ENCODE results near the gene GTPBP8. TPM values are rescaled to one million over a fixed set of nuclear protein-coding genes. Genes with fewer than 3 reads are reported as not detected.

GTPBP8 gene
- total and polyA plus RNA-seq, 3 donors from 2014 or later: 37.7 to 50.7 (median 39.3) TPM

- Histone ChIP-seq H3K4me3 (no peak overlapping the region), H3K9me3 (no peaks in the 10 kb centered on the region), H3K4me1 (no peaks in the 10 kb centered on the region), H3K27me3 (no peaks in the 10 kb centered on the region), H3K36me3 (ENCODE audit: low read depth, missing control alignments) (no peaks in the 10 kb centered on the region), H3K27ac (no peak overlapping the region)
- intact Hi-C loops (cut with DNase I; ENCODE audit: low total_unique reads): no loop called here
- DNase-seq: no peak
- TF ChIP-seq POLR2A (IDR thresholded peaks at IDR 0.05): no peak
- TF ChIP-seq CTCF (IDR thresholded peaks at IDR 0.05): no peak
Measured at GRCh38 chr3:112976001-112976400, 14.8 kb upstream of the GTPBP8 start.

- no peak for DNase-seq
- H3K4me3 ChIP-seq: no peak overlapping the region
- intact Hi-C loops (cut with DNase I; ENCODE audit: low total_unique reads): no loop called here
Measured at GRCh38 chr3:112976953-112977352, 13.8 kb upstream of the GTPBP8 start.

GRCh38 chr3:112979244-112979832 is 11.4 kb upstream of the GTPBP8 start:
- intact Hi-C loops (cut with DNase I; ENCODE audit: low total_unique reads): no loop called here
- Histone ChIP-seq H3K4me1 (no peaks in the 10 kb centered on the region), H3K27me3 (no peaks in the 10 kb centered on the region), H3K27ac (no peak overlapping the region), H3K36me3 (ENCODE audit: low read depth, missing control alignments) (no peaks in the 10 kb centered on the region), H3K4me3 (no peak overlapping the region), H3K9me3 (no peaks in the 10 kb centered on the region)
- TF ChIP-seq CTCF (IDR thresholded peaks at IDR 0.05): peak; percentile 23 to 84 (median 36)
- TF ChIP-seq POLR2A (IDR thresholded peaks at IDR 0.05): no peak
- WGBS, 2 donors: 87% methylated on average over 1 of the region's 1 CpG
- no peak for DNase-seq

More at GRCh38 chr3:112976953-112977352, 13.8 kb upstream of the GTPBP8 start:
- H3K4me1 ChIP-seq: no peaks in the 10 kb centered on the region
- no peak overlapping the region for H3K27ac ChIP-seq
- no peak for TF ChIP-seq CTCF (IDR thresholded peaks at IDR 0.05)
- no peak for TF ChIP-seq POLR2A (IDR thresholded peaks at IDR 0.05)
- H3K9me3 ChIP-seq: no peaks in the 10 kb centered on the region
- no peaks in the 10 kb centered on the region for H3K36me3 ChIP-seq (ENCODE audit: low read depth, missing control alignments)
- no peaks in the 10 kb centered on the region for H3K27me3 ChIP-seq
- 87 to 88% methylated on average over 2 of the region's 2 CpGs for WGBS, 2 donors

- H3K27ac ChIP-seq: no peak overlapping the region
- no peak overlapping the region for H3K4me3 ChIP-seq
- H3K36me3 ChIP-seq (ENCODE audit: low read depth, missing control alignments): no peaks in the 10 kb centered on the region
- intact Hi-C loops (cut with DNase I; ENCODE audit: low total_unique reads): no loop called here
- H3K27me3 ChIP-seq: no peaks in the 10 kb centered on the region
- WGBS, 2 donors: 26 to 50% methylated on average over 1 of the region's 1 CpG
- no peak for DNase-seq
- TF ChIP-seq POLR2A (IDR thresholded peaks at IDR 0.05): no peak
- TF ChIP-seq CTCF (IDR thresholded peaks at IDR 0.05): no peak
- H3K9me3 ChIP-seq: no peaks in the 10 kb centered on the region
- no peaks in the 10 kb centered on the region for H3K4me1 ChIP-seq
Measured at GRCh38 chr3:112980080-112980479, 10.7 kb upstream of the GTPBP8 start.

GRCh38 chr3:112982710-112983109 is 8.1 kb upstream of the GTPBP8 start:
- no peak for DNase-seq

More at GRCh38 chr3:112982710-112983109, 8.1 kb upstream of the GTPBP8 start:
- 42 to 52% methylated on average over 1 of the region's 1 CpG for WGBS, 2 donors
- H3K4me1 ChIP-seq: no peaks in the 10 kb centered on the region
- H3K27me3 ChIP-seq: no peaks in the 10 kb centered on the region
- H3K4me3 ChIP-seq: no peak overlapping the region
- intact Hi-C loops (cut with DNase I; ENCODE audit: low total_unique reads): no loop called here
- H3K9me3 ChIP-seq: no peaks in the 10 kb centered on the region
- H3K27ac ChIP-seq: no peak overlapping the region
- no peaks in the 10 kb centered on the region for H3K36me3 ChIP-seq (ENCODE audit: low read depth, missing control alignments)
- no peak for TF ChIP-seq POLR2A (IDR thresholded peaks at IDR 0.05)
- TF ChIP-seq CTCF (IDR thresholded peaks at IDR 0.05): no peak
